Lung (tissue), 12 donors: Measurements from ENCODE around the gene ZFAND3. TPM values are rescaled to one million over a fixed set of nuclear protein-coding genes. Genes with fewer than 3 reads are reported as not detected.

Experiments
- ATAC-seq: fragments of 200-7000 bp; cut with Tn5 transposase; one replicate; pipeline ENCODE4 v1.9.1; 2020; ENCODE audit warnings: moderate number of reproducible peaks; ENCODE audit not compliant: insufficient read depth, low FRiP score
- DNase-seq, 3 donors: peaks; one replicate each; pipeline ENCODE4 v3.0.0-alpha.2; 2013 to 2017
- H3K27ac ChIP-seq, 2 donors: one replicate each; pipeline ENCODE4 v1.5.1; 2013; ENCODE audit warnings: mild to moderate bottlenecking in 2 of 2, moderate library complexity in 2 of 2, control low read depth in 1 of 2, inconsistent platforms in 1 of 2, low read depth in 1 of 2, low read length in 1 of 2
- H3K27me3 ChIP-seq, 3 donors: one replicate each; pipeline ENCODE4 v1.5.1; 2013; ENCODE audit warnings: low read length in 2 of 3; ENCODE audit not compliant: control insufficient read depth in 3 of 3, insufficient read depth in 3 of 3
- H3K36me3 ChIP-seq, 4 donors: one replicate each; pipeline ENCODE4 v1.5.1; 2013; ENCODE audit warnings: low read length in 4 of 4, mild to moderate bottlenecking in 1 of 4, moderate library complexity in 1 of 4; ENCODE audit not compliant: control insufficient read depth in 4 of 4, insufficient read depth in 4 of 4
- H3K4me1 ChIP-seq, 5 donors: one replicate each; pipeline ENCODE4 v1.5.1; 2013; ENCODE audit warnings: low read length in 5 of 5, mild to moderate bottlenecking in 2 of 5, moderate library complexity in 1 of 5; ENCODE audit not compliant: control insufficient read depth in 5 of 5, insufficient read depth in 5 of 5
- H3K4me3 ChIP-seq: one replicate; pipeline ENCODE4 v1.5.1; 2013; ENCODE audit warnings: mild to moderate bottlenecking, control low read depth, moderate library complexity
- H3K9ac ChIP-seq, 2 donors: one replicate each; pipeline ENCODE4 v1.5.1; 2013; ENCODE audit warnings: low read length in 2 of 2, control low read depth in 1 of 2; ENCODE audit not compliant: insufficient read depth in 1 of 2
- H3K9me3 ChIP-seq, 4 donors: one replicate each; pipeline ENCODE4 v1.5.1; 2013; ENCODE audit warnings: low read length in 3 of 4, mild to moderate bottlenecking in 1 of 4, moderate library complexity in 1 of 4; ENCODE audit not compliant: control insufficient read depth in 4 of 4, insufficient read depth in 3 of 4
- WGBS, 2 donors: extraction: QIAGEN DNeasy Blood & Tissue Kit; methylation state at CpG; one replicate each; pipeline ENCODE4 v1.1.7; 2013; 5-methylcytosine and 5-hydroxymethylcytosine counted together
- polyA plus RNA-seq, 2 donors: library from polyadenylated mRNA; stranded (reverse); fragments of 200-250 nt; gene quantifications; one replicate each; pipeline ENCODE4 v1.2.1, GENCODE V29; 2013
- total RNA-seq, 2 donors: library from RNA; depleted of rRNA in 1 of 2; stranded (reverse); fragments of >200 nt in 1 of 2; gene quantifications; one replicate each; pipeline ENCODE4 v1.2.1, GENCODE V29; 2014 to 2021
- TF ChIP-seq, protein P1 (sequence below): IDR thresholded peaks from 2 replicates; pipeline ENCODE4 v1.5.1; 2012; ENCODE audit warnings: mild to moderate bottlenecking; ENCODE audit errors: control extremely low read depth, extremely low read depth
- donor health status: control.
- donor health status: control.
- donor health status: Bipolar disorder and iron deficiency.
- donor health status: healthy.
- donor health status: DM: yes; HTN: yes; CAD: no.

ZFAND3 gene
- total and polyA plus RNA-seq, 4 donors: 27.6 to 63.6 (median 51.3) TPM

- Histone ChIP-seq H3K27me3 (no peaks in the 10 kb centered on the region), H3K9ac (no peak overlapping the region), H3K9me3 (no peaks in the 10 kb centered on the region), H3K27ac (no peak overlapping the region), H3K4me3 (no peak overlapping the region), H3K36me3 (peaks cover 0 to 2% (median 0%) of the 10 kb centered on the region in 4 donors), H3K4me1 (peaks cover 0 to 20% (median 4%) of the 10 kb centered on the region in 5 donors)
- DNase-seq: no peak
- TF ChIP-seq, protein P1, sequence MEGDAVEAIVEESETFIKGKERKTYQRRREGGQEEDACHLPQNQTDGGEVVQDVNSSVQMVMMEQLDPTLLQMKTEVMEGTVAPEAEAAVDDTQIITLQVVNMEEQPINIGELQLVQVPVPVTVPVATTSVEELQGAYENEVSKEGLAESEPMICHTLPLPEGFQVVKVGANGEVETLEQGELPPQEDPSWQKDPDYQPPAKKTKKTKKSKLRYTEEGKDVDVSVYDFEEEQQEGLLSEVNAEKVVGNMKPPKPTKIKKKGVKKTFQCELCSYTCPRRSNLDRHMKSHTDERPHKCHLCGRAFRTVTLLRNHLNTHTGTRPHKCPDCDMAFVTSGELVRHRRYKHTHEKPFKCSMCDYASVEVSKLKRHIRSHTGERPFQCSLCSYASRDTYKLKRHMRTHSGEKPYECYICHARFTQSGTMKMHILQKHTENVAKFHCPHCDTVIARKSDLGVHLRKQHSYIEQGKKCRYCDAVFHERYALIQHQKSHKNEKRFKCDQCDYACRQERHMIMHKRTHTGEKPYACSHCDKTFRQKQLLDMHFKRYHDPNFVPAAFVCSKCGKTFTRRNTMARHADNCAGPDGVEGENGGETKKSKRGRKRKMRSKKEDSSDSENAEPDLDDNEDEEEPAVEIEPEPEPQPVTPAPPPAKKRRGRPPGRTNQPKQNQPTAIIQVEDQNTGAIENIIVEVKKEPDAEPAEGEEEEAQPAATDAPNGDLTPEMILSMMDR: no peak
- ATAC-seq: no peak
- WGBS, 2 donors: 84 to 90% methylated on average over 5 of the region's 5 CpGs
These were observed 114.7 kb downstream of the ZFAND3 start for GRCh38 chr6:37934276-37934675.

GRCh38 chr6:37936150-37936549, 116.6 kb downstream of the ZFAND3 start:
- H3K9me3 ChIP-seq: no peaks in the 10 kb centered on the region
- H3K27me3 ChIP-seq: no peaks in the 10 kb centered on the region
- H3K4me1 ChIP-seq: peaks cover 0 to 15% (median 14%) of the 10 kb centered on the region in 5 donors
- WGBS, 2 donors: 92% methylated on average over 2 of the region's 2 CpGs
- no peak overlapping the region for H3K27ac ChIP-seq
- DNase-seq: no peak
- peaks cover 0 to 2% (median 0%) of the 10 kb centered on the region in 4 donors for H3K36me3 ChIP-seq
- no peak for ATAC-seq
- TF ChIP-seq, protein P1: no peak
- no peak overlapping the region for H3K4me3 ChIP-seq
- no peak overlapping the region for H3K9ac ChIP-seq

- no peak for ATAC-seq
These were observed 117.4 kb downstream of the ZFAND3 start for GRCh38 chr6:37936906-37937305.

More at GRCh38 chr6:37936906-37937305, 117.4 kb downstream of the ZFAND3 start:
- Histone ChIP-seq H3K4me1 (peaks cover 0 to 21% (median 18%) of the 10 kb centered on the region in 5 donors), H3K27me3 (no peaks in the 10 kb centered on the region), H3K9me3 (no peaks in the 10 kb centered on the region), H3K4me3 (no peak overlapping the region), H3K9ac (no peak overlapping the region), H3K36me3 (peaks cover 0 to 2% (median 0%) of the 10 kb centered on the region in 4 donors), H3K27ac (no peak overlapping the region)
- TF ChIP-seq, protein P1: no peak
- no peak for DNase-seq
